Thyroid gland (tissue), 4 donors: ENCODE measurements around the gene SULF2. TPM values are rescaled to one million over a fixed set of nuclear protein-coding genes. Genes with fewer than 3 reads are reported as not detected.

ENCODE experiments used
- DNase-seq, 2 donors: peaks; one replicate each; pipeline ENCODE4 v3.0.0-alpha.2; 2019
- H3K27ac ChIP-seq, 3 donors: fragments of 200-600 bp; sonication (generic); 1 replicate in 2 of 3; 2 replicates in 1 of 3; pipeline ENCODE4 v1.5.1; 2016 to 2019; ENCODE audit warnings: mild to moderate bottlenecking in 1 of 3, moderate library complexity in 1 of 3
- H3K27me3 ChIP-seq: fragments of 200-600 bp; sonication (generic); one replicate; pipeline ENCODE4 v1.5.1; 2019
- H3K36me3 ChIP-seq, 2 donors: fragments of 200-600 bp; sonication (generic); one replicate each; pipeline ENCODE4 v1.5.1; 2016 to 2019
- H3K4me1 ChIP-seq, 2 donors: fragments of 200-600 bp; sonication (generic); one replicate each; pipeline ENCODE4 v1.5.1; 2017 to 2019
- H3K4me3 ChIP-seq, 3 donors: fragments of 200-600 bp; sonication (generic); replicated peaks in 1 of 3; 1 replicate in 2 of 3; 2 replicates in 1 of 3; pipeline ENCODE4 v1.5.1; 2016; ENCODE audit warnings: mild to moderate bottlenecking in 1 of 3
- H3K9me3 ChIP-seq: fragments of 200-600 bp; sonication (generic); one replicate; pipeline ENCODE4 v1.5.1; 2017
- POLR2A ChIP-seq, 2 donors: fragments of 450-650 bp; IDR thresholded peaks; one replicate each; pipeline ENCODE4 v1.6.1; 2017; ENCODE audit warnings: antibody characterized with exemption in 2 of 2, mild to moderate bottlenecking in 2 of 2, moderate library complexity in 1 of 2
- WGBS, 2 donors: methylation state at CpG; one replicate each; pipeline ENCODE4 v1.1.5; 2017; 5-methylcytosine and 5-hydroxymethylcytosine counted together
- intact Hi-C: fragments of 100-400 bp; cut with DNase I; formaldehyde crosslinking; loops from one replicate; pipeline ENCODE4 v1.15.1; 2023
- total RNA-seq, 4 donors: library from RNA; depleted of rRNA; stranded (reverse); fragments of >200 nt; gene quantifications; one replicate each; pipeline ENCODE4 v1.2.3, GENCODE V29; 2016
- TF ChIP-seq, protein P1 (sequence below), 6 experiments: fragments of 200-600 bp in 3 of 6; fragments of 450-650 bp in 3 of 6; sonication (generic) in 3 of 6; IDR thresholded peaks; one replicate each; pipeline ENCODE4 v1.5.1; 2016 to 2019; ENCODE audit warnings: antibody characterized with exemption in 6 of 6, mild to moderate bottlenecking in 2 of 6, inconsistent platforms in 1 of 6, moderate library complexity in 1 of 6

Gene SULF2
- total RNA-seq, 4 donors from 2014 or later: 39.4 to 90.6 (median 55.4) TPM

GRCh38 chr20:47677635-47678453 lies 107.4 kb downstream of the SULF2 start:
- H3K9me3 ChIP-seq: no peaks in the 10 kb centered on the region
- WGBS, 2 donors: 46 to 66% methylated on average over 8 to 13 of the region's 15 CpGs
- no peak for TF ChIP-seq POLR2A (IDR thresholded peaks at IDR 0.05)
- TF ChIP-seq, protein P1, sequence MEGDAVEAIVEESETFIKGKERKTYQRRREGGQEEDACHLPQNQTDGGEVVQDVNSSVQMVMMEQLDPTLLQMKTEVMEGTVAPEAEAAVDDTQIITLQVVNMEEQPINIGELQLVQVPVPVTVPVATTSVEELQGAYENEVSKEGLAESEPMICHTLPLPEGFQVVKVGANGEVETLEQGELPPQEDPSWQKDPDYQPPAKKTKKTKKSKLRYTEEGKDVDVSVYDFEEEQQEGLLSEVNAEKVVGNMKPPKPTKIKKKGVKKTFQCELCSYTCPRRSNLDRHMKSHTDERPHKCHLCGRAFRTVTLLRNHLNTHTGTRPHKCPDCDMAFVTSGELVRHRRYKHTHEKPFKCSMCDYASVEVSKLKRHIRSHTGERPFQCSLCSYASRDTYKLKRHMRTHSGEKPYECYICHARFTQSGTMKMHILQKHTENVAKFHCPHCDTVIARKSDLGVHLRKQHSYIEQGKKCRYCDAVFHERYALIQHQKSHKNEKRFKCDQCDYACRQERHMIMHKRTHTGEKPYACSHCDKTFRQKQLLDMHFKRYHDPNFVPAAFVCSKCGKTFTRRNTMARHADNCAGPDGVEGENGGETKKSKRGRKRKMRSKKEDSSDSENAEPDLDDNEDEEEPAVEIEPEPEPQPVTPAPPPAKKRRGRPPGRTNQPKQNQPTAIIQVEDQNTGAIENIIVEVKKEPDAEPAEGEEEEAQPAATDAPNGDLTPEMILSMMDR (IDR thresholded peaks at IDR 0.05): peak; percentile 34 to 82 (median 68)
- no peaks in the 10 kb centered on the region for H3K4me1 ChIP-seq
- intact Hi-C loops: no loop called here
- no peaks in the 10 kb centered on the region for H3K36me3 ChIP-seq
- peak; percentile 59 to 64 for DNase-seq
- H3K27me3 ChIP-seq: no peaks in the 10 kb centered on the region
- H3K4me3 ChIP-seq: no peak overlapping the region
- H3K27ac ChIP-seq: no peak overlapping the region

GRCh38 chr20:47676912-47677634 lies 108.2 kb downstream of the SULF2 start:
- DNase-seq: no peak
- intact Hi-C loops: no loop called here
- 83 to 91% methylated on average over 15 to 18 of the region's 18 CpGs for WGBS, 2 donors
- Histone ChIP-seq H3K4me3 (no peak overlapping the region), H3K27me3 (no peaks in the 10 kb centered on the region), H3K4me1 (no peaks in the 10 kb centered on the region), H3K27ac (no peak overlapping the region), H3K9me3 (no peaks in the 10 kb centered on the region), H3K36me3 (no peaks in the 10 kb centered on the region)
- TF ChIP-seq POLR2A (IDR thresholded peaks at IDR 0.05): no peak
- TF ChIP-seq, protein P1 (IDR thresholded peaks at IDR 0.05): no peak

GRCh38 chr20:47676219-47676721 lies 109.0 kb downstream of the SULF2 start:
- 81 to 84% methylated on average over 13 to 15 of the region's 20 CpGs for WGBS, 2 donors
- Histone ChIP-seq H3K27ac (no peak overlapping the region), H3K27me3 (no peaks in the 10 kb centered on the region), H3K4me3 (no peak overlapping the region), H3K9me3 (no peaks in the 10 kb centered on the region), H3K36me3 (no peaks in the 10 kb centered on the region), H3K4me1 (no peaks in the 10 kb centered on the region)
- DNase-seq: no peak
- intact Hi-C loops: no loop called here
- TF ChIP-seq POLR2A (IDR thresholded peaks at IDR 0.05): no peak
- TF ChIP-seq, protein P1 (IDR thresholded peaks at IDR 0.05): no peak

DNA sequence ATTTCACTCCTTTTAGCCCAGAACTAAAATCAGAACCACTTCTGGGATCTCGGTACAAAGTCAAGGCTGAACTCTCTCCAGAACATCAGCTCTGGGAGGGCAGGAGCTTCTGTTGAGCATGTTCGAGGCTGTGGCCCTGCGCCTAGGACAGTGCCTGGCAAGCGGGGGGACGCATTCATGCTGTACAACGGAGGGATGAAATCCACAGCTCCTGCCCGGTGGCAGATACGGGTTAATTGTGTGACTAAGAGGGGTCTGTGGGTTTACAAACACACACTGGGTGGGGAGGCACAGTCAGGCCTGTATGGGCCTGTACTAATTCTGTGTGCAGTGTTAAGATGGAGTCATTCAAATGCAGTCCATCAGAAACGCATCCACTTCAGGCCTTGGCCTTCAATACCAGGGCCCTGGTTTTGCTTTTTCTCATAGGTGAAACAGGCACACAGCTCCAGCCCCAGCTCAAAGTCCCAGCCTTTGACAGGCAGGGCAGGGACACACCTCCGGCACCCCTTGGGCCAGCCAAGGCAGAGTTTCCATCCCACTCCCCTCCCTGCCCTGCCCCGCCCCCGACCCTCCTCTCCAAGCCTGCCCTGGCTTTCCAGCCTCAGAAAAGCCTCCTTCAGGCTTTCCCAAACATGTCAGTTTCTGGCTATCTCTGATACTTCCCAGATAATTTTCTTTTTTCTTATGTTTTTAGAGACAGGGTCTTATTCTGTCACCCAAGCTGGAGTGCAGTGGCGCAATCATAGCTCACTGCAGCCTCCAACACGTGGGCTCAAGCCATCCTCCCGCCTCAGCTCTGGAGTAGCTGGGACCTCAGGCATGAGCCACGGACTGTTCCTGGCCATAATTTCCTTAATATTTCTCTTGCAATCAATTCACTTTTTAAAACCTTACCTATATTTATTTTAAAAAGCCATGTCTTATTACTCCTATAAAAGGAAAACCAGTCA lies 109.8 kb downstream of the SULF2 start:
- TF ChIP-seq, protein P1 (IDR thresholded peaks at IDR 0.05): no peak
- TF ChIP-seq POLR2A (IDR thresholded peaks at IDR 0.05): no peak
- Histone ChIP-seq H3K4me1 (no peaks in the 10 kb centered on the region), H3K4me3 (no peak overlapping the region), H3K27ac (no peak overlapping the region), H3K9me3 (no peaks in the 10 kb centered on the region), H3K27me3 (no peaks in the 10 kb centered on the region), H3K36me3 (no peaks in the 10 kb centered on the region)
- 88 to 91% methylated on average over 16 of the region's 16 CpGs for WGBS, 2 donors
- intact Hi-C loops: no loop called here
- DNase-seq: no peak
